ENCODE results near the gene HOXD11.
A peak's percentile ranks its signal among the peaks of the same experiment; 100 is the strongest.

Gene HOXD11

GRCh38 chr2:176084611-176085119 is 22.4 kb upstream of the HOXD11 start:
- Histone ChIP-seq H3K4me1 (ENCODE audit: insufficient read depth, low read length) (peaks cover 9% of the 10 kb centered on the region), H3K4me2 (ENCODE audit: insufficient read depth, low read length) (no peak overlapping the region), H3K27me3 (ENCODE audit: insufficient read depth, low read length, poor library complexity) (no peaks in the 10 kb centered on the region), H3K27ac (ENCODE audit: low read length) (no peak overlapping the region), H3K36me3 (ENCODE audit: insufficient read depth, low read length) (no peaks in the 10 kb centered on the region), H3K79me2 (ENCODE audit: insufficient read depth, low read length) (no peaks in the 10 kb centered on the region), H2AFZ (ENCODE audit: low read depth, low read length) (no peak overlapping the region), H3K9ac (ENCODE audit: low read depth, low read length) (no peak overlapping the region), H3K9me3 (ENCODE audit: insufficient read depth, low read length, severe bottlenecking) (no peaks in the 10 kb centered on the region), H3K4me3 (ENCODE audit: low read depth in 1 of 2, low read length in 2 of 2) (no peak overlapping the region), H4K20me1 (ENCODE audit: insufficient read depth, low read length) (no peaks in the 10 kb centered on the region)
- no peak for TF ChIP-seq EZH2 (IDR thresholded peaks at IDR 0.05; ENCODE audit: borderline replicate concordance, low read depth, low read length, severe bottlenecking)
- TF ChIP-seq CTCF (IDR thresholded peaks at IDR 0.05; ENCODE audit: borderline replicate concordance, extremely low read depth, low read length, poor library complexity, severe bottlenecking) = no peak
- ATAC-seq (ENCODE audit: insufficient read depth, low read depth) = no peak
- DNase-seq = no peak

GRCh38 chr2:176085120-176085788 is 21.8 kb upstream of the HOXD11 start:
- no peaks in the 10 kb centered on the region for H3K79me2 ChIP-seq (ENCODE audit: insufficient read depth, low read length)
- H3K27me3 ChIP-seq (ENCODE audit: insufficient read depth, low read length, poor library complexity) = no peaks in the 10 kb centered on the region
- no peak overlapping the region for H3K27ac ChIP-seq (ENCODE audit: low read length)
- DNase-seq (no peak), ATAC-seq (ENCODE audit: insufficient read depth, low read depth) (no peak)
- H3K4me2 ChIP-seq (ENCODE audit: insufficient read depth, low read length) = no peak overlapping the region
- H3K4me3 ChIP-seq (ENCODE audit: low read depth in 1 of 2, low read length in 2 of 2) = no peak overlapping the region
- no peak overlapping the region for H2AFZ ChIP-seq (ENCODE audit: low read depth, low read length)
- peaks cover 9% of the 10 kb centered on the region for H3K4me1 ChIP-seq (ENCODE audit: insufficient read depth, low read length)
- H3K36me3 ChIP-seq (ENCODE audit: insufficient read depth, low read length) = no peaks in the 10 kb centered on the region
- no peaks in the 10 kb centered on the region for H4K20me1 ChIP-seq (ENCODE audit: insufficient read depth, low read length)
- H3K9ac ChIP-seq (ENCODE audit: low read depth, low read length) = no peak overlapping the region
- no peak for TF ChIP-seq CTCF (IDR thresholded peaks at IDR 0.05; ENCODE audit: borderline replicate concordance, extremely low read depth, low read length, poor library complexity, severe bottlenecking)
- TF ChIP-seq EZH2 (IDR thresholded peaks at IDR 0.05; ENCODE audit: borderline replicate concordance, low read depth, low read length, severe bottlenecking) = no peak
- no peaks in the 10 kb centered on the region for H3K9me3 ChIP-seq (ENCODE audit: insufficient read depth, low read length, severe bottlenecking)

- no peak overlapping the region for H3K4me2 ChIP-seq (ENCODE audit: insufficient read depth, low read length)
- DNase-seq = peak; percentile 50
Observed at GRCh38 chr2:176085861-176086771, 21.0 kb upstream of the HOXD11 start.

More at GRCh38 chr2:176085861-176086771, 21.0 kb upstream of the HOXD11 start:
- Histone ChIP-seq H3K79me2 (ENCODE audit: insufficient read depth, low read length) (no peaks in the 10 kb centered on the region), H3K9ac (ENCODE audit: low read depth, low read length) (no peak overlapping the region), H4K20me1 (ENCODE audit: insufficient read depth, low read length) (no peaks in the 10 kb centered on the region), H3K27ac (ENCODE audit: low read length) (no peak overlapping the region), H3K4me1 (ENCODE audit: insufficient read depth, low read length) (peaks cover 9% of the 10 kb centered on the region), H3K27me3 (ENCODE audit: insufficient read depth, low read length, poor library complexity) (no peaks in the 10 kb centered on the region), H3K36me3 (ENCODE audit: insufficient read depth, low read length) (no peaks in the 10 kb centered on the region), H3K4me3 (ENCODE audit: low read depth in 1 of 2, low read length in 2 of 2) (no peak overlapping the region), H3K9me3 (ENCODE audit: insufficient read depth, low read length, severe bottlenecking) (no peaks in the 10 kb centered on the region), H2AFZ (ENCODE audit: low read depth, low read length) (peak overlapping the region; percentile 64)
- peak; percentile 60 for ATAC-seq (ENCODE audit: insufficient read depth, low read depth)
- no peak for TF ChIP-seq EZH2 (IDR thresholded peaks at IDR 0.05; ENCODE audit: borderline replicate concordance, low read depth, low read length, severe bottlenecking)
- peak; percentile 79 for TF ChIP-seq CTCF (IDR thresholded peaks at IDR 0.05; ENCODE audit: borderline replicate concordance, extremely low read depth, low read length, poor library complexity, severe bottlenecking)

Data from DND-41 (cell line).